ENCODE measurements around the gene SFT2D2. TPM values are rescaled to one million over a fixed set of nuclear protein-coding genes. Genes with fewer than 3 reads are reported as not detected.

The SFT2D2 gene
- polyA plus RNA-seq, 1 donor from 2014 or later = 46.5 TPM

DNA sequence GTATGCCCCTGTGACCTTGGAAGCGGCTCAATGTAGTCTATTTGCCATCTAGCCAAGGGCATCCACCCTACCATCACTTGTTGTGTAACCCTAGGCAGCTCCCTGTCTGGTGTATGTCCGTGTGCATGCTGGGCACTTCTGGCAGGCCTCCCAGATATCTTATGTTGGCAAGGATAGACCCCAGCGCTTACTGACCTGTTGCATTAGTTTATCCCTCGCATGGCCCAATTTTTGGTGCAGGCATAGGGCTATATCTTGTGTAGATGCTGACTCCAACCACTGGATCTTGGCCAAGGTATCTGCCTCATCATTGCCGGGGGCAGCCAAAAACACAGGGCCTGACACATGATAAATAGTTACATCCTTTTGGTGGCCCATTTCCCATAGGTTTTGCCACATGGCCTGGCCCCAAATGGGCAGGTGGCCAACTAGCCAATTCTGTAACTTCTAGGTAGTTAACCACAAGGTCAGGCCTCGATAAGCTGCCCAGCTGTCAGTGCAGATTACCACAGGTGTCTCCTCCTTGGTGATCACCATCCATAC, 40.9 kb downstream of the SFT2D2 start:
- no peak overlapping the region for H3K4me3 Mint-ChIP-seq
- H3K9me3 Mint-ChIP-seq = peaks cover 0 to 7% (median 0%) of the 10 kb centered on the region in 3 donors
- H3K4me1 Mint-ChIP-seq = peaks cover 0 to 3% (median 0%) of the 10 kb centered on the region in 3 donors
- H3K27ac Mint-ChIP-seq = peak overlapping the region in 1 of 3 donors; percentile 5
- H3K27me3 Mint-ChIP-seq = no peaks in the 10 kb centered on the region
- H3K36me3 Mint-ChIP-seq = peaks cover 12% of the 10 kb centered on the region

DNA sequence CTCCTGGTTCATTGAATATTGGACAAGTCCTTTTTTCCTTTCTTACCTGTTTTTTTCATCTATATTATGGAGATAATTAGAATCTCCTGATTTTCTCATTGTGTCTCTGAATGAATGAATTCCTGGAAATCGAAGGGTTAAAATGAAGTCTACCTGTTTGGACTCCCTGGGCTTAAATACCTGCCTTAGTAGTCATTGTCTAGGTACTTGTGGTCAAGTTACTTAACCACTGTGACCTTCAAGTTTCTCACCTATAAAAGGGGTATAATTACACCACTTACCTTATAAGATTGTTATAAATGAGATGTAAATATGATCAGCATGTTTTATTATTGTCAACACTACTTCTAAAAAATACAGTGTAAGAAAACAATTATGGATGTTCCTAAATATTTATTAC, 45.8 kb downstream of the SFT2D2 start:
- H3K27ac Mint-ChIP-seq = no peak overlapping the region
- H3K4me3 Mint-ChIP-seq = no peak overlapping the region
- H3K36me3 Mint-ChIP-seq = peaks cover 2% of the 10 kb centered on the region
- no peaks in the 10 kb centered on the region for H3K27me3 Mint-ChIP-seq
- peaks cover 3 to 8% (median 5%) of the 10 kb centered on the region in 3 donors for H3K9me3 Mint-ChIP-seq
- H3K4me1 Mint-ChIP-seq = peaks cover 4 to 17% (median 10%) of the 10 kb centered on the region in 3 donors

DNA sequence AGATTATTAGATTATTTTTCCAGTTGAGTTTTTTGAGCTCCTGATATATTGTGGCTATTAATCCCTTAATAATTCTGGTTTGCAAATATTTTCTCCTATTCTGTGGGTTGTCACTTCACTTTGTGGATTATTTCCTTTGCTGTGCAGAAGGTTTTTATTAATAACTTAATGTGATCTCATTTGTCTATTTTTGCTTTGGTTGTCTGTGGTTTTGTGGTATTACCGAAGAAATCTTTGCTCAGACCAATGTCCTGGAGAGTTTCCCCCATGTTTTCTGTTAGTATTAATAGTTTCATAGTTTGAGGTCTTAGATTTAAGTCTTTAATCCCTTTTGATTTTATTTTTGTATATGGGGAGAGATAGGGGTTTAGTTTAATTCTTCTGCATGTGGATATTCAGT, 47.8 kb downstream of the SFT2D2 start:
- H3K9me3 Mint-ChIP-seq = peaks cover 3 to 8% (median 5%) of the 10 kb centered on the region in 3 donors
- peaks cover 4 to 19% (median 10%) of the 10 kb centered on the region in 3 donors for H3K4me1 Mint-ChIP-seq
- no peak overlapping the region for H3K27ac Mint-ChIP-seq
- no peak overlapping the region for H3K4me3 Mint-ChIP-seq
- no peaks in the 10 kb centered on the region for H3K27me3 Mint-ChIP-seq
- peaks cover 2% of the 10 kb centered on the region for H3K36me3 Mint-ChIP-seq

DNA sequence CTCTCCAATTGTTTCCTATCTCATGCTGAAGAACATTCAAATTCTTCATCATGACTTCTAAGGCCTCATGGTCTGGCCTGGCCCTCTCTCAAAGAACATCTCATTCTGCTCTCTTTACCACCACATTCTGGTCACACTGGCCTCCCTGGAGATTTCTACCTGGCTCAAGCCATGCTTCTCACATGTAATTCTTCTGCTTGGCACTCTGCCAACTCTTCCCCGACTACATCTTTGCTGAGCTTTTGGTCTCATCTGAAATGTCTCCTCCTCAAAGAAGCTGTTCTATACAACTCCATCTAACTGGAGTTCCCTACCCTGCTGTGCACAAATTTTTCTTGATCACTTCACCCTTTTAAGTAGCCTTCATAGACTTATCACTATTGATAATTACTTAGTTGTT, 53.4 kb downstream of the SFT2D2 start:
- H3K36me3 Mint-ChIP-seq = peaks cover 15% of the 10 kb centered on the region
- H3K27ac Mint-ChIP-seq = peak overlapping the region in 1 of 3 donors; percentile 32
- peaks cover 0 to 2% (median 1%) of the 10 kb centered on the region in 3 donors for H3K9me3 Mint-ChIP-seq
- H3K27me3 Mint-ChIP-seq = no peaks in the 10 kb centered on the region
- no peak overlapping the region for H3K4me3 Mint-ChIP-seq
- H3K4me1 Mint-ChIP-seq = peaks cover 1 to 3% (median 2%) of the 10 kb centered on the region in 3 donors

DNA sequence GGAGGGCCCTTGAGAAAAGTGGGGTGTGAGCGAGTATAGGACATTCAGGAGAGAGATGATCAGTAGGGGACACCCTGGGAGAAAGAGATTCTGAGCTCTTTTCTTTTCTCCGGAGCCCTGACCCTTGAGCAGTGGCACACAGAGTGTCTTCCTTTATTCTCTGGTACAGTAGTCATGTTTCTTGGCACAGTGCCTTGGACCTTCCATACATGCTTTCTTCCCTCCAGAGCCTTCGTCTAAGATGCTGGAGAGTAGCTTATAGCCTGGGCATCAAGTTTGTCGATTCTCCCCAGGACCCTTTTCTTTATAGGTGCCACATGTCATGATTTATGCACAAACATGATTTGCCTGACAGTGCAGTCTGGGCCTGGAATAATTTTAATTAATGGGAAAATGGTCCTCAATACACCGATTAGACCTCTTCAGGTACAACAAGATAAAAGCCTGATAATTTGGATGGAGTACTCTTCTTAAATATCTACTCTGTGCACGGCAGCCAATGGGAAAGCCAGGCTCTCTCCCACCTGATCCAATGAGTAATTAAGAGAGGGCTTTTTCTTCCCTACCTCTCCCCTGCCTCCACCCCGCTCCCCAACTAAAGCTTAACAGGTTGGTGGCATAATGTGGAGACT, 54.6 kb downstream of the SFT2D2 start, which contains the start of gene TBX19:
Gene TBX19, plus strand, starts transcription at position 582 of the 632 bp plus-strand sequence. CDS start 214 bp downstream, outside the sequence.
- Mint-ChIP-seq H3K27ac (peak within 1 kb of the TSS in 1 of 3 donors; percentile 47), H3K4me1 (peaks cover 0 to 2% (median 2%) of the 10 kb centered on the region in 3 donors), H3K4me3 (no peak within 1 kb of the TSS), H3K9me3 (peaks cover 0 to 2% (median 0%) of the 10 kb centered on the region in 3 donors), H3K27me3 (no peaks in the 10 kb centered on the region), H3K36me3 (peaks cover 18% of the 10 kb centered on the region)

DNA sequence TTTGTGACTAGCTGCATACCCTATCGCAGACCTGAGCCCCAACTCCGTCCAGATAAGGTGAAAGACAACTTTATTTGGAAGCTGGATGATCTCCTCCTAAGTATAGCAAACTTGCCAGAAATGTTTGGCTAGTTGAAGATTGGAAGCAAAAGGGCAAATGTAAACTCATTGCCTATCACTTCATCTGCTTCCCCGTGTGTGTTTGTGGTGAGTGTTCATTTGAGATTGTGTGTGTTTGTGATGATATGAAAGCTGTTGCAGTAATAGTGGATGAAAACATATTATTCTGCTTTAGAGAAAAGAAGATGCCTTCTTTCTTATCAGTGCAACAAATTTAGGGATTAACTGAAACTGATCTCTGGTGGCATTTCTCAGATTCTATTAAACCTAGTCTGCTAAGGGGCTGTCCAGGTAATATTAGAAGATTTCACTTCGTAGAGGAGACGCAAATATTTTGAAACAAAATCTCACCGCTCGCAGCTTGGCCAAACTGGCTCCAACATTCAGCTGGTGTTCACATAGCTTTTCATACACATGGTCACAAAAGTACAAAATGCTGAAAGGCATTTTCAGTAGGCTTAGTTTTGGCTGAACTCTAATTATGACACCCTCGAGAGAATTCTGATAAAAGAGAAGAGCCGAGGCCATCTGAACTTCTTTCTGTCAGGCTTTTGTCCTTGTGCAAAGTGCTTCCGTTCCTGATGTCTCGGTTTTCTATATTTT, 56.0 kb downstream of the SFT2D2 start:
- H3K27me3 Mint-ChIP-seq = no peaks in the 10 kb centered on the region

DNA sequence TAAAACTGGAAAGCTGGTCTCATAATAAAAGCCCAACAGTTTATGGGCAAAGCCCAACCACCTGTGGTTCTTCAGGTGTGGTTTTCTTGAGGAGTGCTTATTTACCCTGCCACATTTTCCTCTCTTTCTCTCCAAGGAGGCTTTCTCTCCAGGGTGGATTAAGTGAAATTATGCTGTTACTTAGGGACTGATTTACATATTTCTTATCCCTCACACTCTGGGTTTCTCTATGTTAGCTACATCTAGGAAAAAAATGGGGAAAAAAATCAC, 59.7 kb downstream of the SFT2D2 start:
- no peaks in the 10 kb centered on the region for H3K9me3 Mint-ChIP-seq
- peak overlapping the region in 1 of 3 donors; percentile 35 for H3K27ac Mint-ChIP-seq
- peaks cover 12% of the 10 kb centered on the region for H3K36me3 Mint-ChIP-seq
- no peaks in the 10 kb centered on the region for H3K27me3 Mint-ChIP-seq
- no peaks in the 10 kb centered on the region for H3K4me1 Mint-ChIP-seq
- no peak overlapping the region for H3K4me3 Mint-ChIP-seq

More for the DNA sequence above, 56.0 kb downstream of the SFT2D2 start:
- Mint-ChIP-seq H3K4me3 (no peak overlapping the region), H3K27ac (no peak overlapping the region), H3K9me3 (no peaks in the 10 kb centered on the region), H3K36me3 (peaks cover 18% of the 10 kb centered on the region), H3K4me1 (peaks cover 0 to 2% (median 2%) of the 10 kb centered on the region in 3 donors)

DNA sequence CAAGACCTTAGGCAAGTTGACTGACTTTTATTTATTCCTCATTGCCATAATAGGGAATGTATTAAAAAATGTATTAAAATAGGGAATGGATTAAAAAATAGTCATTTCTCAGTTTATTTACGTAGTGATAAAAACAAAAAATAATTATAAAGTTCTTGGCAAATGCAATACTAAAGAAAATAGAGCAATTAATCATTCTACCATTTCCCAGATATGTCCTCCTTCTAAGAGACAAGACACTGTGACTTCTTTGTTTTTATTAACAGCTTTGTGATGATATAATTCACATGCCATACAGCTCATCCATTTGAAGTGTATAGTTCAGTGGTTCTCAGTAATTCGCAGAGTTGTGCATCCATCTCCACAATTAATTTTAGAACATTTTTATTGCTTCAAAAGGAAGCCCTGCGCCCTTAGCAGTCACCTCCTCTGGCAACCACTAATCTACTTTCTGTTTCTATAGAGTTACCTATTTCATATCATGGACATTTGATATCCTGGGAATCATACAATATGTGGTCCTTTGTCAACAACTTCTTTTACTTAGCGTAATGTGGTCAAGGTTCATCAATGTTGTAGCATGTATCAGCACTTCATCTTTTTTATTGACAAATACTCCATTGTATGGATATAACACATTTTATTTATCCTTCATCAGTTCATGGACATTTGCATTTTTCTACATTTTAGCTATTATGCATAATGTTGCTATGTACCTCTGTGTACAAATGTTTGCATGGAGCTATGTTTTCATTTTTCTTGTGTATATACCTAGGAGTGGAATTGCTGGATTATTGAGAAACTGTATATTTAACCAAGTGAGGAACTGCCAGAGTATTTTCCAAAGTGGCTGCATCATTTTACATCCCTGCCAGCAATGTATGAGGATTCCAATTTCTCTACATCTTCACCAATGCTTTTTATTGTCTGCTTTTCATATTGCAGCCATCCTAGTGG, 60.4 kb downstream of the SFT2D2 start:
- peaks cover 10% of the 10 kb centered on the region for H3K36me3 Mint-ChIP-seq
- no peaks in the 10 kb centered on the region for H3K27me3 Mint-ChIP-seq
- no peak overlapping the region for H3K4me3 Mint-ChIP-seq
- H3K4me1 Mint-ChIP-seq = no peaks in the 10 kb centered on the region
- H3K27ac Mint-ChIP-seq = no peak overlapping the region
- no peaks in the 10 kb centered on the region for H3K9me3 Mint-ChIP-seq

DNA sequence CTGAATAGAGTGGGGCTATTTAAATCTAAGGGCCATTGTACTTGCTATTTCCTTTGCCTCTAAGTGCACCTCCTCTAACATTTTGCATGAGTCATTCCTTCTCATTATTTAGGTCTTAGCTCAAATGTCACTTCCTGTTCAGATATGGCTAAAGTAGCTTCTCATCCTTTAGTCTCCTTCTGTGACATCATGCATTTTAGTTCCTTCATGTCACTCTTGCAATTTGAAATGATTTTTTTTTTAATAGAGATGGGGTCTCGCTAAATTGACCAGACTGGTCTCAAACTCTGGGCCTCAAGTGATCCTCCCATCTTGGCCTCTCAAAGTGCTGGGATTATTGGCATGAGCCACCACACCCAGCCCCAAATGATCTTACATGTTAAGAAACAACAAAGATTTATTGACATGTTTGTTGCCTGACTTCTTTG, 61.4 kb downstream of the SFT2D2 start:
- H3K36me3 Mint-ChIP-seq = peaks cover 7% of the 10 kb centered on the region
- H3K9me3 Mint-ChIP-seq = no peaks in the 10 kb centered on the region
- no peaks in the 10 kb centered on the region for H3K4me1 Mint-ChIP-seq
- H3K4me3 Mint-ChIP-seq = no peak overlapping the region
- H3K27me3 Mint-ChIP-seq = no peaks in the 10 kb centered on the region
- H3K27ac Mint-ChIP-seq = no peak overlapping the region

DNA sequence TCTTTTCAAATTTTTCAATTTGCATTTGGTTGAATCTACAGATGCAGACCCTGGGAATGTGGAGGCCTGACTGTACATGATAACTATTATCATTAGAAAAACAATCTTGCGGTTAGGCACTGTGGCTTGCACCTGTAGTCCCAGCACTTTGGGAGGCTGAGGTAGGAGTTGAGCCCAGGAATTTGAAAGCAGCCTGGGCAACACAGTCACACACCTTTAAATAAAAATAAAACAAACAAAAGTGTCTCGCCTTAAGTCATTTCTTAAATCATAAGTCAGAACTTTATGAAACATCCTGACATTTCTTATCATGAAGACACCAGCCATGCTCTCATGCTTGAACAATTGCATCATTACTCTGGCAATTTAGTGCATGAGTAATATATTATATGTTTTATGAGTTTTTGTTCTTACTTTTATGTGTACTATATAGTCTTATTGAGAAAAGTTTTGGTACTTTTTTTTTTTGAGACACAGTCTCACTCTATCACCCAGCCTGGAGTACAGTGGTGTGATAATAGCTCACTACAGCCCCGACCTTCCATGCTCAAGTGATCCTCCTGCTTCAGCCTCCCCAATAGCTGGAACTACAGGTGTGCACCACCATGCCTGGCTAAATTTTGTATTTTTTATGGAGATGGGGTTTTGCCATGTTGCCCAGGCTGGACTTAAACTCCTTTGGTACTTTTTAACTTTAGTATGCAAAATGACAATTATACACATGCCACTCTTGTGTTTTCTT, 62.7 kb downstream of the SFT2D2 start:
- peaks cover 9% of the 10 kb centered on the region for H3K36me3 Mint-ChIP-seq
- H3K4me1 Mint-ChIP-seq = no peaks in the 10 kb centered on the region
- H3K27me3 Mint-ChIP-seq = no peaks in the 10 kb centered on the region
- no peak overlapping the region for H3K27ac Mint-ChIP-seq
- no peaks in the 10 kb centered on the region for H3K9me3 Mint-ChIP-seq
- H3K4me3 Mint-ChIP-seq = no peak overlapping the region

DNA sequence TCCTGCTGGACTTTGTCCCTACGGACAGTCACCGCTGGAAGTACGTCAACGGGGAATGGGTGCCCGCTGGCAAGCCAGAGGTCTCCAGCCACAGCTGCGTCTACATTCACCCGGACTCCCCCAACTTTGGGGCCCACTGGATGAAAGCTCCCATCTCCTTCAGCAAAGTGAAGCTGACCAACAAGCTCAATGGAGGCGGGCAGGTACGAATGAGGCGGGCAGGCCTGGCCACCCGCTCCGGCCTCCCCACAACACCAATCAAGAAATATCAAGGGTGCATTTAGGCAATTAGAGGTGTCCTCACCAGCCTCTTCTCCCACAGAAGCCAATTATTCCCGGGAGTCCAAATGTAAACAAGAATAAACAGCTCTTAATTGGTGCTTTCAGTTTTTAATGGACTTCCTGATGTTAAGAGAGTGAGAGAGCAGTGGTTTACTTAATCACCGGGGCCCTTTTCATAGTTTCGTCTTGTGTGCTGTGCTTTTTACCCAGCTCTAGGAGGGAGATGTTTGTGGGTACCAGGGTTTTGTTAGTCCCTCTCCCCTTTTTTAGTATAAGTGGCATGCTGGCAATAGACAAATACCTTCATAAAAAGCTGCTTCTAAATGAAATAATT, 65.5 kb downstream of the SFT2D2 start:
- H3K4me3 Mint-ChIP-seq = no peak overlapping the region
- H3K27ac Mint-ChIP-seq = no peak overlapping the region
- no peaks in the 10 kb centered on the region for H3K27me3 Mint-ChIP-seq
- H3K9me3 Mint-ChIP-seq = no peaks in the 10 kb centered on the region
- H3K36me3 Mint-ChIP-seq = peaks cover 7% of the 10 kb centered on the region
- H3K4me1 Mint-ChIP-seq = no peaks in the 10 kb centered on the region

DNA sequence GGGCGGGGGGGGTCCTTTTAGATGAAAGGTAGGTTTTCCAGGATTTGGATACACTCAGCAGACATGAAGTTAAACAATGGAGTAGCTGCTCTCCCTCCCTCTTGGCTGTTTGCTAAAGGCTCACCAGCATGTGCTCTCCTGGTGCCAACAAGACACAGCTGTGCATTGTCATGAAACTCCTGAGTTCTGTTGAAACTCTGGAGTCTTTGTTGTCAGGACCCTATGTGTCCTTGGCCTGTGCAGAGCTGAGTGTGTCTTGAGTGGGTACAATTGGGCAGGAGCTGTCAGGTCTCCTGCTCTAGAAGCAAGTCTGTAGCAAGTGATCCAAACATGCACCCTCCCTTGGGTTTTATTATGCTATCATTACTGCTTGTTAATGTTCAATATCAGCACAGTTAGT, 67.6 kb downstream of the SFT2D2 start:
- no peaks in the 10 kb centered on the region for H3K9me3 Mint-ChIP-seq
- peaks cover 9% of the 10 kb centered on the region for H3K36me3 Mint-ChIP-seq
- no peaks in the 10 kb centered on the region for H3K27me3 Mint-ChIP-seq
- H3K4me1 Mint-ChIP-seq = no peaks in the 10 kb centered on the region
- H3K27ac Mint-ChIP-seq = no peak overlapping the region
- no peak overlapping the region for H3K4me3 Mint-ChIP-seq

DNA sequence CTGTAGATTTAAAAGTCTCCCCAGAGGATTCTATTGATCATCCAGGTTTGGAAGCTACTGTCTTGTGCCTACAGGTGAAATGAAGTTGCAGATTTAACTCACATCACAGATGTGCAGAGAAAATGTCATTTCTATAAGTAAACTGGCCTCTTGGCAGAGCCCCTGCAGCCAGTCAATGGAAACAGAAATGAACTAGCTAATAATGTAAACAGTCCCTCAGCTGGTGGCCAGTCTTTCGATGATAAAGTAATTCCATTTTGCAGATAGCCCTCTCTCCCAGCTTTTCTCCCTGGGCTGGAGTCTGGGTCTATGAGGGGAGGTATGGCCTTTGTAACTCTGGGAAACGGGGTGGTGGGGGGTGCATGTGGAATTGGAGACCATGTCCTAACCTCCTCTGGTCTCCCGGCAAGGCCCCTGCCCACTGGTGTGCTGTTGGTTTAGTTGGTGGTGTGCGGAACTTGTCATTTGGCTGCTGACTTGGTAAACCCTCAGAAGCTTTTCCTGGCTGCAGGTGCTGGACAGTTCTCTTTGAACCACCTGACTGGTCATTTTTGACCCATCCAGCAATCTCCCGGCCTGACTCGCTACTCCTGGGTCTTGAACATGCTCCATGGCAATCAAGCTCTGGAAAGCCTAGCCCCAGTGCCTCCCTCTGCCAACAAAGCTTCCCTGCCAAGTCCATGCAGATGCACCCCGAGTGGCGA, 69.8 kb downstream of the SFT2D2 start:
- Mint-ChIP-seq H3K27ac (no peak overlapping the region), H3K27me3 (no peaks in the 10 kb centered on the region), H3K4me1 (no peaks in the 10 kb centered on the region), H3K9me3 (no peaks in the 10 kb centered on the region), H3K36me3 (peaks cover 9% of the 10 kb centered on the region), H3K4me3 (no peak overlapping the region)
